Right lobe of liver (tissue), 6 donors: Measurements from ENCODE around the gene PTPRT. TPM values are rescaled to one million over a fixed set of nuclear protein-coding genes. Genes with fewer than 3 reads are reported as not detected.

Source experiments
- ATAC-seq, 4 donors: fragments of 200-7000 bp; cut with Tn5 transposase; one replicate each; pipeline ENCODE4 v1.9.1; 2020; ENCODE audit warnings: mild to moderate bottlenecking in 4 of 4, moderate library complexity in 4 of 4
- DNase-seq, 3 donors: peaks; one replicate each; pipeline ENCODE4 v3.0.0-alpha.2; 2020
- H3K27ac ChIP-seq, 3 donors: fragments of 200-600 bp; one replicate each; pipeline ENCODE4 v1.8.0; 2022
- H3K27me3 ChIP-seq, 2 donors: fragments of 200-600 bp; one replicate each; pipeline ENCODE4 v1.8.0; 2022
- H3K36me3 ChIP-seq, 4 donors: fragments of 200-600 bp; sonication (generic) in 1 of 4; one replicate each; pipeline versions ENCODE4 v1.5.1 to v1.8.0; 2017 to 2022; ENCODE audit warnings: control low read depth in 1 of 4
- H3K4me1 ChIP-seq, 4 donors: fragments of 200-600 bp; sonication (generic) in 1 of 4; one replicate each; pipeline versions ENCODE4 v1.5.1 to v1.8.0; 2017 to 2022; ENCODE audit warnings: control low read depth in 1 of 4
- H3K4me3 ChIP-seq, 3 donors: fragments of 200-600 bp; one replicate each; pipeline ENCODE4 v1.8.0; 2022
- H3K9me3 ChIP-seq, 4 donors: fragments of 200-600 bp; sonication (generic) in 1 of 4; one replicate each; pipeline versions ENCODE4 v1.5.1 to v1.8.0; 2017 to 2022; ENCODE audit warnings: control low read depth in 1 of 4
- CTCF ChIP-seq, 4 donors: fragments of 200-600 bp in 3 of 4; fragments of 450-650 bp in 1 of 4; IDR thresholded peaks; one replicate each; pipeline versions ENCODE4 v1.5.1 to v1.8.0; 2016 to 2022; ENCODE audit warnings: antibody characterized with exemption in 4 of 4, mild to moderate bottlenecking in 2 of 4
- POLR2A ChIP-seq: fragments of 450-650 bp; IDR thresholded peaks from one replicate; pipeline ENCODE4 v1.6.1; 2017; ENCODE audit warnings: antibody characterized with exemption, mild to moderate bottlenecking
- WGBS: methylation state at CpG from one replicate; pipeline ENCODE4 v1.1.6; 2018; ENCODE audit warnings: low coverage, low lambda C conversion rate; ENCODE audit not compliant: insufficient coverage; ENCODE audit errors: missing lambda C conversion rate; 5-methylcytosine and 5-hydroxymethylcytosine counted together
- intact Hi-C, 2 donors: fragments of 100-400 bp; cut with DNase I; formaldehyde crosslinking; loops; one replicate each; pipeline versions ENCODE4 v1.11.2 to v1.14.1; 2022
- total RNA-seq, 6 experiments: library from RNA; depleted of rRNA in 2 of 6; stranded (reverse); fragments of >200 nt in 2 of 6; fragmentation: NEBNext Ultra II Directional in 3 of 6; extraction: Animal tissue kit (Norgen Biotek cat#: 25700) in 3 of 6; gene quantifications; one replicate each; pipeline versions ENCODE4 v1.1.0 to v1.2.4, GENCODE V29; 2016 to 2023
- donor health status: DM: no; HTN: yes; CAD: no.
- donor health status: DM: no; HTN: no; CAD: no.
- donor health status: DM: no; HTN: no; CAD: no.
- donor health status: DM: no; HTN: yes; CAD: no.
- donor health status: DM: no; HTN: yes; CAD: no.

PTPRT gene
- total RNA-seq, 6 experiments from 2014 or later, result 0.18 to 1.0 (median 0.51) TPM

GRCh38 chr20:42559665-42560064 lies 630.0 kb downstream of the PTPRT start:
- Histone ChIP-seq H3K4me3 (no peak overlapping the region), H3K27ac (no peak overlapping the region), H3K36me3 (no peaks in the 10 kb centered on the region), H3K27me3 (no peaks in the 10 kb centered on the region), H3K4me1 (no peaks in the 10 kb centered on the region), H3K9me3 (no peaks in the 10 kb centered on the region)
- no peak for TF ChIP-seq CTCF (IDR thresholded peaks at IDR 0.05)
- no peak for TF ChIP-seq POLR2A
- ATAC-seq, result no peak
- WGBS, result 65% methylated on average over 4 of the region's 4 CpGs
- DNase-seq, result no peak
- intact Hi-C loops, result no loop called here

GRCh38 chr20:42556575-42556974 lies 633.1 kb downstream of the PTPRT start:
- H3K27ac ChIP-seq, result no peak overlapping the region
- 43% methylated on average over 2 of the region's 2 CpGs for WGBS
- DNase-seq (no peak), ATAC-seq (peak in 1 of 4 donors; percentile 57)
- intact Hi-C loops, result no loop called here
- H3K27me3 ChIP-seq, result no peaks in the 10 kb centered on the region
- H3K4me3 ChIP-seq, result no peak overlapping the region
- no peaks in the 10 kb centered on the region for H3K4me1 ChIP-seq
- TF ChIP-seq CTCF (IDR thresholded peaks at IDR 0.05), result no peak
- no peaks in the 10 kb centered on the region for H3K9me3 ChIP-seq
- no peaks in the 10 kb centered on the region for H3K36me3 ChIP-seq

GRCh38 chr20:42553374-42553773 lies 636.3 kb downstream of the PTPRT start:
- no peak for DNase-seq
- Histone ChIP-seq H3K27me3 (no peaks in the 10 kb centered on the region), H3K4me1 (no peaks in the 10 kb centered on the region), H3K36me3 (no peaks in the 10 kb centered on the region), H3K9me3 (no peaks in the 10 kb centered on the region), H3K4me3 (no peak overlapping the region), H3K27ac (no peak overlapping the region)
- ATAC-seq, result no peak
- 31% methylated on average over 2 of the region's 2 CpGs for WGBS
- no peak for TF ChIP-seq CTCF (IDR thresholded peaks at IDR 0.05)
- TF ChIP-seq POLR2A, result no peak
- intact Hi-C loops, result no loop called here

GRCh38 chr20:42549496-42549895 lies 640.2 kb downstream of the PTPRT start:
- intact Hi-C loops, result no loop called here
- H3K36me3 ChIP-seq, result no peaks in the 10 kb centered on the region
- TF ChIP-seq POLR2A, result no peak
- no peak for TF ChIP-seq CTCF (IDR thresholded peaks at IDR 0.05)
- no peak overlapping the region for H3K4me3 ChIP-seq
- DNase-seq (no peak), ATAC-seq (no peak)
- no peaks in the 10 kb centered on the region for H3K9me3 ChIP-seq
- no peak overlapping the region for H3K27ac ChIP-seq
- no peaks in the 10 kb centered on the region for H3K4me1 ChIP-seq
- WGBS, result 62% methylated on average over 2 of the region's 3 CpGs
- H3K27me3 ChIP-seq, result no peaks in the 10 kb centered on the region

GRCh38 chr20:42544926-42545325 lies 644.8 kb downstream of the PTPRT start:
- no peaks in the 10 kb centered on the region for H3K9me3 ChIP-seq
- intact Hi-C loops, result no loop called here
- no peak overlapping the region for H3K27ac ChIP-seq
- no peaks in the 10 kb centered on the region for H3K4me1 ChIP-seq
- no peak for DNase-seq
- TF ChIP-seq POLR2A, result no peak
- TF ChIP-seq CTCF (IDR thresholded peaks at IDR 0.05), result no peak
- no peaks in the 10 kb centered on the region for H3K36me3 ChIP-seq
- no peaks in the 10 kb centered on the region for H3K27me3 ChIP-seq
- no peak overlapping the region for H3K4me3 ChIP-seq
- ATAC-seq, result no peak
- WGBS, result 63% methylated on average over 4 of the region's 5 CpGs
